ENCODE data around the gene PAN3.

Gene PAN3

DNA sequence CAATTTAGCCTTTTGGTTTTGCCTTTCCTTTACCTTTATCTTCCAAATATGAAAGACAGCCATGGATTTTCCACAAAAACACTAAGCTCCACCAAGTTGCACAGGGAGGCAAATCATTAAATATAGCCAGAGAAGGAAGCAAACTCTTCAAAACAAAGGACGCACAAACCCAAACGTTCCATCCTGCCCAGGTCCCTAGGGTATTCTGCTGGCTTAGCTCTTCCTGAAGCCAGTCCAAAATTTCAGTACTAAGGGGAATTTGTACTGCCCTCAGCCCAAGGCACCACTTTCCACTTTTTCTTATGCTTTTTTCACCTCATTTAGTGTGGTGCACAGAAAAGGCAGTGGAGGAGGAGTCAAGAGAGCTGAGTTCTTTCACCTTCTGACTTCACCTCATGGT lies 186.7 kb downstream of the PAN3 start:
- ATAC-seq: no peak
- no peak for TF ChIP-seq TCF4 (CRISPR knock-in tag; IDR thresholded peaks at IDR 0.05; ENCODE audit: borderline replicate concordance)
- no peak for TF ChIP-seq ZNF565 (CRISPR knock-in tag; conservative IDR thresholded peaks at IDR 0.05; ENCODE audit: low read depth)
- no peak for TF ChIP-seq OSR1 (CRISPR knock-in tag; IDR thresholded peaks at IDR 0.05)
- TF ChIP-seq ESRRG (CRISPR knock-in tag; IDR thresholded peaks at IDR 0.05): no peak
- TF ChIP-seq SNAI2 (CRISPR knock-in tag; IDR thresholded peaks at IDR 0.05): no peak
- TF ChIP-seq, protein P1, sequence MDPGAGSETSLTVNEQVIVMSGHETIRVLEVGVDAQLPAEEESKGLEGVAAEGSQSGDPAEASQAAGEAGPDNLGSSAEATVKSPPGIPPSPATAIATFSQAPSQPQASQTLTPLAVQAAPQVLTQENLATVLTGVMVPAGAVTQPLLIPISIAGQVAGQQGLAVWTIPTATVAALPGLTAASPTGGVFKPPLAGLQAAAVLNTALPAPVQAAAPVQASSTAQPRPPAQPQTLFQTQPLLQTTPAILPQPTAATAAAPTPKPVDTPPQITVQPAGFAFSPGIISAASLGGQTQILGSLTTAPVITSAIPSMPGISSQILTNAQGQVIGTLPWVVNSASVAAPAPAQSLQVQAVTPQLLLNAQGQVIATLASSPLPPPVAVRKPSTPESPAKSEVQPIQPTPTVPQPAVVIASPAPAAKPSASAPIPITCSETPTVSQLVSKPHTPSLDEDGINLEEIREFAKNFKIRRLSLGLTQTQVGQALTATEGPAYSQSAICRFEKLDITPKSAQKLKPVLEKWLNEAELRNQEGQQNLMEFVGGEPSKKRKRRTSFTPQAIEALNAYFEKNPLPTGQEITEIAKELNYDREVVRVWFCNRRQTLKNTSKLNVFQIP (CRISPR knock-in tag; IDR thresholded peaks at IDR 0.05; ENCODE audit: borderline replicate concordance, low read depth): no peak
- no peak for TF ChIP-seq RARB (CRISPR knock-in tag; IDR thresholded peaks at IDR 0.05)
- no peak for TF ChIP-seq TOX (CRISPR knock-in tag; IDR thresholded peaks at IDR 0.05; ENCODE audit: borderline replicate concordance)
- TF ChIP-seq, protein P2, sequence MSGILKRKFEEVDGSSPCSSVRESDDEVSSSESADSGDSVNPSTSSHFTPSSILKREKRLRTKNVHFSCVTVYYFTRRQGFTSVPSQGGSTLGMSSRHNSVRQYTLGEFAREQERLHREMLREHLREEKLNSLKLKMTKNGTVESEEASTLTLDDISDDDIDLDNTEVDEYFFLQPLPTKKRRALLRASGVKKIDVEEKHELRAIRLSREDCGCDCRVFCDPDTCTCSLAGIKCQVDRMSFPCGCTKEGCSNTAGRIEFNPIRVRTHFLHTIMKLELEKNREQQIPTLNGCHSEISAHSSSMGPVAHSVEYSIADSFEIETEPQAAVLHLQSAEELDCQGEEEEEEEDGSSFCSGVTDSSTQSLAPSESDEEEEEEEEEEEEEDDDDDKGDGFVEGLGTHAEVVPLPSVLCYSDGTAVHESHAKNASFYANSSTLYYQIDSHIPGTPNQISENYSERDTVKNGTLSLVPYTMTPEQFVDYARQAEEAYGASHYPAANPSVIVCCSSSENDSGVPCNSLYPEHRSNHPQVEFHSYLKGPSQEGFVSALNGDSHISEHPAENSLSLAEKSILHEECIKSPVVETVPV (CRISPR knock-in tag; IDR thresholded peaks at IDR 0.05): no peak
- TF ChIP-seq BACH2 (CRISPR knock-in tag; IDR thresholded peaks at IDR 0.05; ENCODE audit: borderline replicate concordance): no peak
- no peak for TF ChIP-seq ZNF70 (CRISPR knock-in tag; IDR thresholded peaks at IDR 0.05)
- TF ChIP-seq ISL1 (CRISPR knock-in tag; IDR thresholded peaks at IDR 0.05): no peak
- TF ChIP-seq CSDC2 (CRISPR knock-in tag; IDR thresholded peaks at IDR 0.05): no peak
- TF ChIP-seq ZC3H10 (CRISPR knock-in tag; IDR thresholded peaks at IDR 0.05): no peak
- TF ChIP-seq, protein P3, sequence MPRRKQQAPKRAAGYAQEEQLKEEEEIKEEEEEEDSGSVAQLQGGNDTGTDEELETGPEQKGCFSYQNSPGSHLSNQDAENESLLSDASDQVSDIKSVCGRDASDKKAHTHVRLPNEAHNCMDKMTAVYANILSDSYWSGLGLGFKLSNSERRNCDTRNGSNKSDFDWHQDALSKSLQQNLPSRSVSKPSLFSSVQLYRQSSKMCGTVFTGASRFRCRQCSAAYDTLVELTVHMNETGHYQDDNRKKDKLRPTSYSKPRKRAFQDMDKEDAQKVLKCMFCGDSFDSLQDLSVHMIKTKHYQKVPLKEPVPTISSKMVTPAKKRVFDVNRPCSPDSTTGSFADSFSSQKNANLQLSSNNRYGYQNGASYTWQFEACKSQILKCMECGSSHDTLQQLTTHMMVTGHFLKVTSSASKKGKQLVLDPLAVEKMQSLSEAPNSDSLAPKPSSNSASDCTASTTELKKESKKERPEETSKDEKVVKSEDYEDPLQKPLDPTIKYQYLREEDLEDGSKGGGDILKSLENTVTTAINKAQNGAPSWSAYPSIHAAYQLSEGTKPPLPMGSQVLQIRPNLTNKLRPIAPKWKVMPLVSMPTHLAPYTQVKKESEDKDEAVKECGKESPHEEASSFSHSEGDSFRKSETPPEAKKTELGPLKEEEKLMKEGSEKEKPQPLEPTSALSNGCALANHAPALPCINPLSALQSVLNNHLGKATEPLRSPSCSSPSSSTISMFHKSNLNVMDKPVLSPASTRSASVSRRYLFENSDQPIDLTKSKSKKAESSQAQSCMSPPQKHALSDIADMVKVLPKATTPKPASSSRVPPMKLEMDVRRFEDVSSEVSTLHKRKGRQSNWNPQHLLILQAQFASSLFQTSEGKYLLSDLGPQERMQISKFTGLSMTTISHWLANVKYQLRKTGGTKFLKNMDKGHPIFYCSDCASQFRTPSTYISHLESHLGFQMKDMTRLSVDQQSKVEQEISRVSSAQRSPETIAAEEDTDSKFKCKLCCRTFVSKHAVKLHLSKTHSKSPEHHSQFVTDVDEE (CRISPR knock-in tag; IDR thresholded peaks at IDR 0.05): no peak
- TF ChIP-seq ZFP30 (CRISPR knock-in tag; IDR thresholded peaks at IDR 0.05): no peak
- TF ChIP-seq, protein P4, sequence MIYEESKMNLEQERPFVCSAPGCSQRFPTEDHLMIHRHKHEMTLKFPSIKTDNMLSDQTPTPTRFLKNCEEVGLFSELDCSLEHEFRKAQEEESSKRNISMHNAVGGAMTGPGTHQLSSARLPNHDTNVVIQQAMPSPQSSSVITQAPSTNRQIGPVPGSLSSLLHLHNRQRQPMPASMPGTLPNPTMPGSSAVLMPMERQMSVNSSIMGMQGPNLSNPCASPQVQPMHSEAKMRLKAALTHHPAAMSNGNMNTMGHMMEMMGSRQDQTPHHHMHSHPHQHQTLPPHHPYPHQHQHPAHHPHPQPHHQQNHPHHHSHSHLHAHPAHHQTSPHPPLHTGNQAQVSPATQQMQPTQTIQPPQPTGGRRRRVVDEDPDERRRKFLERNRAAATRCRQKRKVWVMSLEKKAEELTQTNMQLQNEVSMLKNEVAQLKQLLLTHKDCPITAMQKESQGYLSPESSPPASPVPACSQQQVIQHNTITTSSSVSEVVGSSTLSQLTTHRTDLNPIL (CRISPR knock-in tag; IDR thresholded peaks at IDR 0.05; ENCODE audit: low read depth): no peak
- TF ChIP-seq ZNF8 (CRISPR knock-in tag; IDR thresholded peaks at IDR 0.05): no peak
- no peak for TF ChIP-seq GLIS3 (CRISPR knock-in tag; IDR thresholded peaks at IDR 0.05)

DNA sequence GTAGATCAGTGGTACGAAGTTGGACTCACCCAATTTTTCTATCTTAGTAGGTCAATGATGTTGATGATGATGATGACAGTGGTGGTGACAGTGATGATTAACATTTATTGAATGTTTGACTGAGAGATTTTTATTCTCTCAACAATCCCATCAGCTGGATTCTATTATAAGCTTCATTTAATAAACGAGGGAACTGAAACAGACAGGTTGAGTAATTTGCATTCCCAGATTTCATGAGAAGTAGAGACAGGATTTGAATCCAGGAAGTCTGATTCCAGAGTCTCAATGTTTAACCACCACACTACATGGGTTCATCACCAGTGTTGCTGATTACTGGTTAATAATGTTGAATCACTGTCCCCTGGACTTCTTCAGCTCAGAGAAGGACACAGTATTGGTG lies 187.7 kb downstream of the PAN3 start:
- ATAC-seq: no peak
- TF ChIP-seq GLIS3 (CRISPR knock-in tag; IDR thresholded peaks at IDR 0.05): no peak
- TF ChIP-seq, protein P5, sequence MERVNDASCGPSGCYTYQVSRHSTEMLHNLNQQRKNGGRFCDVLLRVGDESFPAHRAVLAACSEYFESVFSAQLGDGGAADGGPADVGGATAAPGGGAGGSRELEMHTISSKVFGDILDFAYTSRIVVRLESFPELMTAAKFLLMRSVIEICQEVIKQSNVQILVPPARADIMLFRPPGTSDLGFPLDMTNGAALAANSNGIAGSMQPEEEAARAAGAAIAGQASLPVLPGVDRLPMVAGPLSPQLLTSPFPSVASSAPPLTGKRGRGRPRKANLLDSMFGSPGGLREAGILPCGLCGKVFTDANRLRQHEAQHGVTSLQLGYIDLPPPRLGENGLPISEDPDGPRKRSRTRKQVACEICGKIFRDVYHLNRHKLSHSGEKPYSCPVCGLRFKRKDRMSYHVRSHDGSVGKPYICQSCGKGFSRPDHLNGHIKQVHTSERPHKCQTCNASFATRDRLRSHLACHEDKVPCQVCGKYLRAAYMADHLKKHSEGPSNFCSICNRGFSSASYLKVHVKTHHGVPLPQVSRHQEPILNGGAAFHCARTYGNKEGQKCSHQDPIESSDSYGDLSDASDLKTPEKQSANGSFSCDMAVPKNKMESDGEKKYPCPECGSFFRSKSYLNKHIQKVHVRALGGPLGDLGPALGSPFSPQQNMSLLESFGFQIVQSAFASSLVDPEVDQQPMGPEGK (CRISPR knock-in tag; IDR thresholded peaks at IDR 0.05; ENCODE audit: borderline replicate concordance): no peak
- TF ChIP-seq, protein P1 (CRISPR knock-in tag; IDR thresholded peaks at IDR 0.05; ENCODE audit: borderline replicate concordance, low read depth): no peak
- no peak for TF ChIP-seq RARB (CRISPR knock-in tag; IDR thresholded peaks at IDR 0.05)
- TF ChIP-seq ZFP3 (CRISPR knock-in tag; IDR thresholded peaks at IDR 0.05): no peak
- no peak for TF ChIP-seq ARNTL (CRISPR knock-in tag; IDR thresholded peaks at IDR 0.05; ENCODE audit: borderline replicate concordance, low read depth)
- TF ChIP-seq OSR1 (CRISPR knock-in tag; IDR thresholded peaks at IDR 0.05): no peak
- TF ChIP-seq ISL1 (CRISPR knock-in tag; IDR thresholded peaks at IDR 0.05): no peak
- TF ChIP-seq ZNF8 (CRISPR knock-in tag; IDR thresholded peaks at IDR 0.05): no peak

Data from SK-N-SH treated with all-trans-retinoic acid at 6 μM for 48 hours (cell line).